Neural cell (in vitro differentiated cells): Measurements from ENCODE around the gene FGD5. TPM values are rescaled to one million over a fixed set of nuclear protein-coding genes. Genes with fewer than 3 reads are reported as not detected.

Experiments used
- H2AFZ ChIP-seq: fragments of 200-600, 300-800 bp; sonication (generic), shearing (Covaris generic); 2 replicates; pipeline ENCODE4 v1.6.0; 2014; ENCODE audit warnings: low read depth, mild to moderate bottlenecking, antibody characterized with exemption, low read length, moderate library complexity
- H3F3A ChIP-seq: fragments of 200-600 bp; shearing (Covaris generic); 2 replicates; pipeline ENCODE4 v1.6.1; 2016; ENCODE audit warnings: mild to moderate bottlenecking, moderate library complexity, mixed read lengths, antibody characterized with exemption, low read length; ENCODE audit not compliant: insufficient read depth, poor library complexity, severe bottlenecking
- H3K27ac ChIP-seq: fragments of 200-600, 300-800 bp; sonication (generic), shearing (Covaris generic); 2 replicates; pipeline ENCODE4 v1.5.1; 2014; ENCODE audit warnings: mild to moderate bottlenecking, low read length, moderate library complexity
- H3K27me3 ChIP-seq: fragments of 300-800, 200-600 bp; sonication (generic), shearing (Covaris generic); 2 replicates; pipeline ENCODE4 v1.6.0; 2014; ENCODE audit warnings: mild to moderate bottlenecking, low read depth, low read length, moderate library complexity; ENCODE audit not compliant: insufficient read depth
- H3K36me3 ChIP-seq: fragments of 300-800, 200-600 bp; sonication (generic), shearing (Covaris generic); 2 replicates; pipeline ENCODE4 v1.5.1; 2014; ENCODE audit warnings: mild to moderate bottlenecking, antibody characterized with exemption, low read length, moderate library complexity; ENCODE audit not compliant: insufficient read depth
- H3K4me2 ChIP-seq: fragments of 300-800, 200-600 bp; sonication (generic), shearing (Covaris generic); 2 replicates; pipeline ENCODE4 v1.6.0; 2014; ENCODE audit warnings: mild to moderate bottlenecking, low read length
- H3K4me3 ChIP-seq: fragments of 300-800, 200-600 bp; sonication (generic), shearing (Covaris generic); 2 replicates; pipeline ENCODE4 v1.5.1; 2014; ENCODE audit warnings: mild to moderate bottlenecking, low read length, moderate library complexity
- H3K79me2 ChIP-seq: fragments of 200-600 bp; shearing (Covaris generic); replicated peaks from 2 replicates; pipeline ENCODE4 v1.6.0; 2014; ENCODE audit warnings: mild to moderate bottlenecking, low read length, moderate library complexity; ENCODE audit not compliant: insufficient read depth
- H3K9ac ChIP-seq: fragments of 300-800, 200-600 bp; sonication (generic), shearing (Covaris generic); 2 replicates; pipeline ENCODE4 v1.6.1; 2016; ENCODE audit warnings: mild to moderate bottlenecking, low read length, mixed read lengths
- H3K9me2 ChIP-seq: fragments of 200-600 bp; shearing (Covaris generic); 2 replicates; pipeline ENCODE4 v1.6.1; 2016; ENCODE audit warnings: mild to moderate bottlenecking, low read length, mixed read lengths; ENCODE audit not compliant: insufficient read depth
- H3K9me3 ChIP-seq: fragments of 200-600, 300-800 bp; sonication (generic), shearing (Covaris generic); 2 replicates; pipeline ENCODE4 v1.6.1; 2016; ENCODE audit warnings: mild to moderate bottlenecking, mixed run types, low read length, moderate library complexity, mixed read lengths
- H4K20me1 ChIP-seq: fragments of 200-600 bp; shearing (Covaris generic); 2 replicates; pipeline ENCODE4 v1.6.1; 2016; ENCODE audit warnings: mild to moderate bottlenecking, mixed run types; ENCODE audit not compliant: insufficient read depth
- EP300 ChIP-seq: fragments of 450-650 bp; conservative IDR thresholded peaks from 2 replicates; pipeline ENCODE4 v1.6.1; 2014; ENCODE audit warnings: antibody characterized with exemption, mild to moderate bottlenecking, moderate library complexity; ENCODE audit not compliant: poor library complexity, severe bottlenecking
- EZH2 ChIP-seq: fragments of 200-600, 300-800 bp; shearing (Covaris generic), sonication (generic); IDR thresholded peaks from 2 replicates; pipeline ENCODE4 v1.6.1; 2014; ENCODE audit warnings: antibody characterized with exemption, low read length, borderline replicate concordance, mild to moderate bottlenecking; ENCODE audit not compliant: insufficient read depth, poor library complexity, severe bottlenecking
- MXI1 ChIP-seq: fragments of 450-650 bp; conservative IDR thresholded peaks from 2 replicates; pipeline ENCODE4 v1.6.1; 2014; ENCODE audit warnings: antibody characterized with exemption, mild to moderate bottlenecking; ENCODE audit not compliant: poor library complexity, severe bottlenecking
- POLR2AphosphoS5 ChIP-seq: IDR thresholded peaks from 2 replicates; pipeline ENCODE4 v1.6.1; 2012
- RAD21 ChIP-seq: fragments of 450-650 bp; conservative IDR thresholded peaks from 2 replicates; pipeline ENCODE4 v1.6.1; 2014; ENCODE audit warnings: antibody characterized with exemption, mild to moderate bottlenecking, moderate library complexity
- TAF1 ChIP-seq: IDR thresholded peaks from 2 replicates; pipeline ENCODE4 v1.6.1; 2012; ENCODE audit warnings: low read depth
- polyA plus RNA-seq: library from polyadenylated mRNA; depleted of rRNA; stranded (reverse); fragments of >200 nt; gene quantifications from 2 replicates; pipeline ENCODE4 v1.2.3, GENCODE V29; 2014
- TF ChIP-seq, protein P1 (sequence below): fragments of 450-650 bp; IDR thresholded peaks from 2 replicates; pipeline ENCODE4 v1.5.1; 2014; ENCODE audit warnings: antibody characterized with exemption, mild to moderate bottlenecking, moderate library complexity; ENCODE audit not compliant: poor library complexity, severe bottlenecking
- TF ChIP-seq, protein P2 (sequence below): IDR thresholded peaks from 2 replicates; pipeline ENCODE4 v1.6.1; 2012; ENCODE audit warnings: borderline replicate concordance

The FGD5 gene
- polyA plus RNA-seq, 1 donor from 2014 or later, result not detected

DNA sequence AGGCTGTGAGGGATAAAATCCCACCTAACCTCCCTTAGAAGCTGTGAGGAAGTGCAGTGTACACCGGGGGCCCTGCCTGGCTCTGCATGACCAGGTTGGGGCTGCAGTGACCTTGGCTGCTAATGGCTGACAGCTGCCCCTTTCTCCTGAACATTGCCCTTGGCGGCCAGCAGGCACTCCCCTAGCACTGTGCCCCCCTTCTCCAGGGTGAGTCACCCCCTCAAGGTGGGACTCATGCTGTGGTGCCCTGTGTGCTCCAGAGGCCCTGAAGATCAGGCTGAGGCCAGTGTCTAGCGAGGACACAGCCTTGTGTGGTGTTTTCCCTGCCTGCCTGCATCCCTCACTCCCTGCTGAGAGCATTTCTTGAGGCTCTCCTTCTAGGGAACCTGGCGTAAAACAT is 21.0 kb upstream of the FGD5 start:
- no peaks in the 10 kb centered on the region for H3F3A ChIP-seq
- no peak overlapping the region for H3K4me2 ChIP-seq
- H4K20me1 ChIP-seq, result no peaks in the 10 kb centered on the region
- no peaks in the 10 kb centered on the region for H3K9me2 ChIP-seq
- TF ChIP-seq, protein P1, sequence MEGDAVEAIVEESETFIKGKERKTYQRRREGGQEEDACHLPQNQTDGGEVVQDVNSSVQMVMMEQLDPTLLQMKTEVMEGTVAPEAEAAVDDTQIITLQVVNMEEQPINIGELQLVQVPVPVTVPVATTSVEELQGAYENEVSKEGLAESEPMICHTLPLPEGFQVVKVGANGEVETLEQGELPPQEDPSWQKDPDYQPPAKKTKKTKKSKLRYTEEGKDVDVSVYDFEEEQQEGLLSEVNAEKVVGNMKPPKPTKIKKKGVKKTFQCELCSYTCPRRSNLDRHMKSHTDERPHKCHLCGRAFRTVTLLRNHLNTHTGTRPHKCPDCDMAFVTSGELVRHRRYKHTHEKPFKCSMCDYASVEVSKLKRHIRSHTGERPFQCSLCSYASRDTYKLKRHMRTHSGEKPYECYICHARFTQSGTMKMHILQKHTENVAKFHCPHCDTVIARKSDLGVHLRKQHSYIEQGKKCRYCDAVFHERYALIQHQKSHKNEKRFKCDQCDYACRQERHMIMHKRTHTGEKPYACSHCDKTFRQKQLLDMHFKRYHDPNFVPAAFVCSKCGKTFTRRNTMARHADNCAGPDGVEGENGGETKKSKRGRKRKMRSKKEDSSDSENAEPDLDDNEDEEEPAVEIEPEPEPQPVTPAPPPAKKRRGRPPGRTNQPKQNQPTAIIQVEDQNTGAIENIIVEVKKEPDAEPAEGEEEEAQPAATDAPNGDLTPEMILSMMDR, result no peak
- no peaks in the 10 kb centered on the region for H3K27me3 ChIP-seq
- no peak overlapping the region for H3K4me3 ChIP-seq
- H3K36me3 ChIP-seq, result no peaks in the 10 kb centered on the region
- H3K9me3 ChIP-seq, result peaks cover 11% of the 10 kb centered on the region
- H2AFZ ChIP-seq, result no peak overlapping the region
- H3K27ac ChIP-seq, result no peak overlapping the region
- no peaks in the 10 kb centered on the region for H3K79me2 ChIP-seq
- no peak overlapping the region for H3K9ac ChIP-seq

DNA sequence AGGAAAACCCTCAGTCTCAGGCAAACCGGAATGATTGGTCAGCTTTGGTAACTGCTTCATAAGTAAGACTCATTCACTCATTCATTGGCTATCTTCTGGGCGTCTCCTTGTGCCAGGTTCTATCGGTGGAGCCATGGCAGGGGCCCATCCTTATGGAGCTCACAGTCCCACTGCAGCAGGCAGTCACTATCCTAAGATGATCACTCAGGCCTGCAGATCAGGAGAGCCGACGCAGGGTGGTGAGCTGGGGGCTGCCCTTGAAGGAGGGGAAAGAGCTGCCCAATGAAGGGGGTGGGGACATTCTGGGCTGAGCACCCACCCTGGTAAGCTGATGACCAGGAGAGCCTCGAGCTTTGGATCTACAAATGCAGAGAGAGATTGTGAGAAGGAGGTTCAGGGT is 20.5 kb upstream of the FGD5 start:
- Histone ChIP-seq H3K9ac (no peak overlapping the region), H3K27ac (no peak overlapping the region), H2AFZ (no peak overlapping the region), H3K9me3 (peaks cover 11% of the 10 kb centered on the region), H3K27me3 (no peaks in the 10 kb centered on the region), H3K4me3 (no peak overlapping the region), H3K9me2 (no peaks in the 10 kb centered on the region), H3K4me2 (no peak overlapping the region), H3K79me2 (no peaks in the 10 kb centered on the region), H3F3A (no peaks in the 10 kb centered on the region), H4K20me1 (no peaks in the 10 kb centered on the region), H3K36me3 (no peaks in the 10 kb centered on the region)
- TF ChIP-seq POLR2AphosphoS5 (no peak), MXI1 (no peak), EZH2 (no peak), EP300 (no peak)
- TF ChIP-seq, protein P1, result no peak
- TF ChIP-seq, protein P2, sequence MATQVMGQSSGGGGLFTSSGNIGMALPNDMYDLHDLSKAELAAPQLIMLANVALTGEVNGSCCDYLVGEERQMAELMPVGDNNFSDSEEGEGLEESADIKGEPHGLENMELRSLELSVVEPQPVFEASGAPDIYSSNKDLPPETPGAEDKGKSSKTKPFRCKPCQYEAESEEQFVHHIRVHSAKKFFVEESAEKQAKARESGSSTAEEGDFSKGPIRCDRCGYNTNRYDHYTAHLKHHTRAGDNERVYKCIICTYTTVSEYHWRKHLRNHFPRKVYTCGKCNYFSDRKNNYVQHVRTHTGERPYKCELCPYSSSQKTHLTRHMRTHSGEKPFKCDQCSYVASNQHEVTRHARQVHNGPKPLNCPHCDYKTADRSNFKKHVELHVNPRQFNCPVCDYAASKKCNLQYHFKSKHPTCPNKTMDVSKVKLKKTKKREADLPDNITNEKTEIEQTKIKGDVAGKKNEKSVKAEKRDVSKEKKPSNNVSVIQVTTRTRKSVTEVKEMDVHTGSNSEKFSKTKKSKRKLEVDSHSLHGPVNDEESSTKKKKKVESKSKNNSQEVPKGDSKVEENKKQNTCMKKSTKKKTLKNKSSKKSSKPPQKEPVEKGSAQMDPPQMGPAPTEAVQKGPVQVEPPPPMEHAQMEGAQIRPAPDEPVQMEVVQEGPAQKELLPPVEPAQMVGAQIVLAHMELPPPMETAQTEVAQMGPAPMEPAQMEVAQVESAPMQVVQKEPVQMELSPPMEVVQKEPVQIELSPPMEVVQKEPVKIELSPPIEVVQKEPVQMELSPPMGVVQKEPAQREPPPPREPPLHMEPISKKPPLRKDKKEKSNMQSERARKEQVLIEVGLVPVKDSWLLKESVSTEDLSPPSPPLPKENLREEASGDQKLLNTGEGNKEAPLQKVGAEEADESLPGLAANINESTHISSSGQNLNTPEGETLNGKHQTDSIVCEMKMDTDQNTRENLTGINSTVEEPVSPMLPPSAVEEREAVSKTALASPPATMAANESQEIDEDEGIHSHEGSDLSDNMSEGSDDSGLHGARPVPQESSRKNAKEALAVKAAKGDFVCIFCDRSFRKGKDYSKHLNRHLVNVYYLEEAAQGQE, result no peak

DNA sequence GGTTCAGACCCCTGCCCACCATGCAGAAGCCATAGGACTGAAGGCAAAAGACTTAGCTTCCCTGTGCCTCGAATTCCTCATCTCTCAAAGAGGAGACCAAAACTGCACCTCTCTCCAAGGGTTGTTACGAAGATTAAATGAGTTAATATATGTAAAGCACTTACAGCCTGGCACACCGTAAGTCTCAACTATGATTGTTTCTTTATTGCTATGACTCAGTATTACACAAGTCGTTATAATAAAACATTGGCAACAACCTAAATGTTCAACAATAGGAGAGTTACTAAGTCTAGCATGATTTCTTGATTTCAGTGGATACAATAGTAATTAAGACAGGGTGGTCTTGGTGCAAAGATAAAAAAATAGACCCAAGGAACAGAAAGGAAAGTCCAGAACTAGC is 19.6 kb upstream of the FGD5 start:
- Histone ChIP-seq H3K9me3 (peaks cover 11% of the 10 kb centered on the region), H4K20me1 (no peaks in the 10 kb centered on the region), H3K4me2 (no peak overlapping the region), H2AFZ (no peak overlapping the region), H3K36me3 (no peaks in the 10 kb centered on the region), H3K4me3 (no peak overlapping the region), H3K9me2 (no peaks in the 10 kb centered on the region), H3K27ac (no peak overlapping the region), H3K27me3 (no peaks in the 10 kb centered on the region), H3K9ac (no peak overlapping the region), H3K79me2 (no peaks in the 10 kb centered on the region), H3F3A (no peaks in the 10 kb centered on the region)
- TF ChIP-seq, protein P1, result no peak
- TF ChIP-seq MXI1 (no peak), POLR2AphosphoS5 (no peak), TAF1 (no peak), EP300 (no peak), RAD21 (no peak), EZH2 (no peak)
- TF ChIP-seq, protein P2, result no peak
